GM21619 (cell line): Measurements from ENCODE around the gene ADAMTS1.

Experiments used
- ATAC-seq: cut with Tn5 transposase; IDR thresholded peaks from one replicate; pipeline ENCODE4 v1.9.1; 2021; ENCODE audit not compliant: unreplicated experiment

The ADAMTS1 gene

GRCh38 chr21:26814386-26814785 lies 30.8 kb downstream of the ADAMTS1 start:
- no peak for ATAC-seq

GRCh38 chr21:26813426-26813998 lies 31.7 kb downstream of the ADAMTS1 start:
- ATAC-seq: no peak

DNA sequence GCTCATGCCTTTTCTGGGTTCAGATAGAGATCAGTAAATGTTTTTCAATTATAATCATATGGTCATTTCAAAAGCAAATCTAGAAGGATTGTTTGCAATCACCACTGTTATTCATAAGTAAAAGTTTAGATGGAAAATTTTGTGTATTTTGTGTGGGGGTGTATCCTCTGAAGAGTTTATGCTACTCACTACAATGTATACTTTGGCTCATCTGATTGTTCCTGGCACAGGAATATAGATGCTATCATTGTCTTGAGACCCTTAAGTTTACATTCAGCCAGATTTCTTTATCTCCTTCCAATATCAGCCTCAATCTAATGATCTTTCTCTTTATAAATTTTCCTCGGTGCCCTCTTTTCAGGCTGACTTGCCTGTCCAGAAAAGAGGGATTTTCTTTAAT lies 33.0 kb downstream of the ADAMTS1 start:
- no peak for ATAC-seq

GRCh38 chr21:26811482-26811881 lies 33.7 kb downstream of the ADAMTS1 start:
- ATAC-seq: no peak

- no peak for ATAC-seq
Measured at GRCh38 chr21:26810676-26811415, 34.4 kb downstream of the ADAMTS1 start.

- ATAC-seq: no peak
Measured at GRCh38 chr21:26810266-26810665, 34.9 kb downstream of the ADAMTS1 start.

GRCh38 chr21:26809745-26810144 lies 35.5 kb downstream of the ADAMTS1 start:
- no peak for ATAC-seq

DNA sequence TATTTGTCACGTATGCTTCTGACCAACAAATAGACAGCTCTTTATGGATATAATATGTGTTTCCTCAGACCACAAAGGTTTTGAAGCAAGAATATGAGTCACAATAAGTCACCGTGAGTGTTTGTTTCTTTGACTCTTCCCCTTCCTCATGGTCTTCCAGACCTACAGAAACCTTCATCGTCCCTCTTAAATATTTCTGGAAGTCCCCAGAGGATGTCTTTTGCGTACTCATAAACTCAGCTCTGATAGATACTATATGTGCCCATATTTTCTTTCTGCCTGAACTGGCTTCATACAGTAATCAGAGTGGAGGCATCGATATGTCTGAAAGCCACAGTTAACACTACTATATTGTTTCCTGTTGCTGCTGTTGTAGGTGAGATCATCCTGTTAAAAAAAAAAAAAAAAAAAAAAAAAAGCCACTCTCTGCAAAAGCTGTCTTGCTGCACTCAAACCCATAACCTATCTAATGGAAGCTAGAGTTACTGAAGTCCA lies 38.4 kb downstream of the ADAMTS1 start:
- ATAC-seq: no peak

DNA sequence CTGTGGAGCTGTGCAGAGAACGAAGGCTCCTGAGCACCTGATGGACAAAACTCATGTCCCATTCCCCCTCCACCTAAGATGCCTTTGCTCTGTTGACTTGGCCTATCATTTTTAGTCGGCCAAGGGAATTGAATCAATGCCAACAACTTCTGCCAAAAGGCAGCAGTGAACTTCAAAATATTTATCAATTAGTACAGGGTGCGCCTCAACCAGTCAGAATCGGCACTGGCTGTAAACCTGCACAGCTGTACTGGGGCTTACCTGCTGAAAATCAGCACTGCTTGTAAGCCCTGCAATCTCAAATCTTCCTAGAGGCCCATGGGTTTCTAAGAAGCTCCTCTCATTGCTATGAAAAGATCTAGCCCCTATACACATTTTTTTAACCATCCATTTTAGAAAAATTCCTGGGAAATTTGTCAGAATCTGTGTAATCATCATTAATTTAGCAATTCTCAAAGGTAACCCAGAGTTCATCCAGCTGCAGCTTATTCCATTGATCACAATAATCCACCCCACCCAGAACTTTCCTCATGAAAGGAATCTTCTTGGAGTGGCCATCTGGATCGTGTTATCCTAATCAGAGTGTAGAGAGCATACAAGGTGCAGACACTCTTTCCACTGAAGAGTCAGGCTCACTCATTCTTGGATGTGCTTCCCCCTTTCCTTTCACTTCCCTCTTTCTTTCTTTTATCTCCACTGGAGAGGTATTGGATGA lies 40.2 kb downstream of the ADAMTS1 start:
- ATAC-seq: no peak

GRCh38 chr21:26801498-26801897 lies 43.7 kb downstream of the ADAMTS1 start:
- ATAC-seq: no peak

GRCh38 chr21:26800970-26801431 lies 44.2 kb downstream of the ADAMTS1 start:
- ATAC-seq: no peak

- ATAC-seq: no peak
Measured at GRCh38 chr21:26800455-26800854, 44.8 kb downstream of the ADAMTS1 start.

DNA sequence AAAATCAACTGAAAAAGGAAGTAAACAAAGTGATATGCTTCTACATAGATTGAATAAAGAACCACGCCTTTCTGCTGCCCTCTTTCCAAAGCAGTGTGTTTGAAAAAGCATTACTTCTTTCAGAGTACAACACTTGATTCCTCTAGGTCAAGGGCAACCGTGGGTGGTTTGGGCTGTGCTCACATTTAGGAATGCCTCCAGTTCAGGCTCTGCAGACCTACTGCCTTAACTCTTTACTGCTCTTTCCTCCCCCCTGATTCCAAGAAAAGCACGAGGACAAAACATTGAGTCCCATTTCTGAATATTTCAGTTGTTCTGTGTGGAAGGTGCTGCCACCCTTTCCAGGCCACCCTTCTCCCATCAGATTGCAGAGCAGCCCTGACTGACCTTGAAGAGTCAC lies 45.2 kb downstream of the ADAMTS1 start:
- no peak for ATAC-seq

DNA sequence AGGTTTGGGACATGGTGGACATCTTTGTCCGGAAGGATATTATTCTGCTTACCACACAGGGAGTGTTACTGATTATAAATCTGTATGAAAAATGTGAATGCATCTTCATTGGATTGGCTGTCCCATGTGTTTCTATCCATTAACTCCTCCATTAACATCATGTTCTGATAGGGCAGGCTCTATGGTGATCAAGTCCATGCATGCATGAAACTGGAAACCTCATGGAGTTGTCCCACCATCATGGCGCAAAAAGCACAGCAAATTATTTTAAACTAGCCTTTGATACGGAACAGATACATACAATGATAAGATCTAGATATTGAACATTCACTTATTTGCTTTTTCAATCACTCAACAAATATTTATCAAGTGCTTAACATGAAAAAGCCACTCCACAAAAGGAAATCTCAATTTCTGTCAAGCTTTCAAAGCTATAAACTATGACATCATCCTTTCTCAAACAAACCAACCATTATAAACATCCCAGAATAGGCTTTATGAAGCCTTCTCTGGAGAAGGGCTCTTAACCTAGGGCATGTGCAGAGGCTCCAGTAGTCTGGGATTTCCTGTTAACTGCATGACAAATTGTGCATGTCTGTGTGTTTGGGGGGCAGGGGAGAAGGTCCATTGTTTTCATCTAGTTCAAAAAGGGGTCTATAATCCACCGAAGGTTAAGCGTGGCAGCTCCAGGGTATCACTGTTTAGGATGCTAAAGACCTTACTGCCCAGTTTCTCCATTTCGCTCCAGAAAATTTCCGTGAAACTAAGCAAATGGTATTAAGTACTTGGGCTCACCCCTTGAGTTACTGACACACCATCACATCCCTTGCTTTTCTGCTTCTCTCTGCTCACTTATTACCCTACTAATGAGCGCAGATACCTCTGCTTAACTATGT lies 46.1 kb downstream of the ADAMTS1 start:
- ATAC-seq: no peak

DNA sequence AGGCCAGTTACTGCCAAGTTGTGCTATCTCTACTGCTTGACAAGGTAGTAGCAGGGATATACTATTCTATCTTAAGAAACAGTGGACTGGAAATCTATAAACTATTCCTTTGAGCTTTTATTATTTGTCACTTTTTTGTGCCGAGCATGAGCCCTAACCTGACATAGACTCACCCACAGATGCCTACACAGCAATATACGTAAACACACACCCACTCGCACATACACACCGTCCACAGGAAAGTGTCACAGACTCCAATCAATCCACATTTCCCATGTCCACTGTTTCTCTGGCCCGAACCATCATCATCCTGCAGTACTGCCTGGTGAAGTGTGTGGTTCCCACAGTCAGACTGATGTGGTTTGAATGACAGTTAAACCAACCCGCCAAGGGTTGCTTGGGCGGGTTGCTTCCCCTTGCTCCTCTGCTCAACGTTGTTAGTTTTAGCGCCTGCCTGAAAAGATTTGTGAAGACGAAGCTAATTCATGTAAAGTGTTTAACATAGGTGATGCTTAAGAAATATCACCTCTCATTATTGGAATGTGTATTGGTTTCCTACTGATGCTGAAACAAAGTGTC lies 47.2 kb downstream of the ADAMTS1 start:
- ATAC-seq: no peak

- ATAC-seq: no peak
Measured at GRCh38 chr21:26795866-26796329, 49.3 kb downstream of the ADAMTS1 start.

DNA sequence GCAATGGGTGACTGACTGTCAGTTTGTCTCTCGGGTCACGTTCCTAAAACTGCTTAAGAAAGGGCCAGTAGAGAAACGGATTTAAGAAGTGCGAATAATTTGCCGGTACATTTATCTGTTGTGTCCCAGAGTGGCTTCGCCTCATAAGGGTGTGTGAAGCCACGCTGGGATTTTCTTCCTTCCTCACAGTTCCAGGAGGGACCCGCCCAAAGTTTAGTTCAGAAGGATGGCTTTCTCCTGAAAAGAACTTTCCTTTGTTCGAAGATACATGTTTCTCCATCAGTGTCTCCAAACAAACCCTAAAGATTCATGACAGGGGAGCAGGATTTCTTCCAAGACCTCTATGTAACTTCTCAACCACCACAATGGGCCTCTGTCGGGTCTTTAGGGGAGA lies 49.8 kb downstream of the ADAMTS1 start:
- ATAC-seq: no peak

DNA sequence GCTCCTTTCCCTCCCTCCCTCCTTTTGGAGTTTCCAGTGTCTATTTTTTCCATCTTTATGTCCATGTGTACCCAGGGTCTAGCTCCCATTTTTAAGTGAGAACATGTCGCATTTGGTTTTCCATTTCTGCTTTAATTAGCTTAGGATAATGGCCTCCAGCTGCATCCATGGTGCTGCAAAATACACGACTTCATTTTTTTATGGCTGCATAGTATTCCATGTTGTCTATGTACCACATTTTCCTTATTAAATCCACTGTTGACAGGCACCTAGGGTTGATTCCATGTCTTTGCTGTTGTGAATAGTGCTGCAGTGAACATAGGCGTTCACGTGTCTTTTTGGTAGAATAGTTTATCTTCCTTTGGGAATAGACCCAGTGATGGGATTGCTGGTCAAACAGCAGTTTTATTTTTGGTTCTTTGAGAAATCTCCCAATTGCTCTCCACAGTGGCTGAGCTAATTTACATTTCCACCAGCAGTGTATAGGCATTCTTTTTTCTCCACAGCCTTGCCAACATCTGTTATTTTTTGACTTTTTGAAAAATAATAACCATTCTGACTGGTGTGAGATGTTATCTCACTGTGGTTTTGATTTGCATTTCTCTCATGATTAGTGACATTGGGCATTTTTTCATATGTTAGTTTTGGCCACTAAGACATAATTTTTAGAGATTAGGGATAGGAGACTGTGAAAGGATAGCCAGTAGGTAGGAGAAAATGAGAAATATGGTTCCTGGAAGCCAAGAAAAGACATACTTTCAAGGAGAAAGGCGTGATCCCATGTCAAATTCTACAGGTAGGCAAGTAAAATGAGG lies 50.4 kb downstream of the ADAMTS1 start:
- ATAC-seq: no peak

DNA sequence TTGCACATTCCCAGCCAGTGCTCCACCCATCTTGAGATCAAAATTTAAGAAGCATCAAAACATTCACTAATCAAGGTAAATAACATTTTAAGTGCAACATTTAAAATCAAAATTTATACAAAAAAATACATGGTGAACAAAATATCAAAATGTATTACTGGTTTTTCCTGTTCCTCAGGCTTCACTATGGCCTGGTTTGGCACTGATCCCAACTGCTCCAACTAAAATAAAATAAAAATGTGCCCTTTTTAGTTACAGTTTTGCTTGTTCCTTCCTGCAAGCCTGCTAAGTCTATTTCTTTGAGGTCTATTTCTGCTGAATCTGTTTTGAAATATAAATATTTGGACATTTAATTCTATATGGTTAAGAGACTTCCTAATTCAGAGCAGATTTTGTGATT lies 54.9 kb downstream of the ADAMTS1 start:
- no peak for ATAC-seq

- no peak for ATAC-seq
Measured at GRCh38 chr21:26788790-26789189, 56.4 kb downstream of the ADAMTS1 start.
